OCI-LY3 (cell line): ENCODE data around the gene CNGA1.
A peak's percentile ranks its signal among the peaks of the same experiment; 100 is the strongest.

Experiments
- H2AFZ ChIP-seq: fragments of 200-600, 300-600 bp; shearing (Covaris generic); 2 replicates; pipeline ENCODE4 v1.6.0; 2014; ENCODE audit warnings: antibody characterized with exemption, low read depth, low read length
- H3K27ac ChIP-seq: fragments of 200-600, 300-600 bp; sonication (generic); 2 replicates; pipeline ENCODE4 v1.5.1; 2014; ENCODE audit warnings: mild to moderate bottlenecking, low read length, moderate library complexity, mixed read lengths
- H3K27me3 ChIP-seq: fragments of 200-600, 300-600 bp; sonication (generic); 2 replicates; pipeline ENCODE4 v1.6.1; 2014; ENCODE audit warnings: low read depth, low read length, mixed read lengths
- H3K36me3 ChIP-seq: fragments of 200-600, 300-600 bp; sonication (generic); replicated peaks from 2 replicates; pipeline ENCODE3; 2014; ENCODE audit warnings: low read depth, low read length, mixed read lengths
- H3K4me1 ChIP-seq: fragments of 300-600, 200-600 bp; sonication (generic); 2 replicates; pipeline ENCODE4 v1.6.1; 2014; ENCODE audit warnings: low read length, mixed read lengths
- H3K4me2 ChIP-seq: fragments of 200-600, 300-600 bp; sonication (generic); 2 replicates; pipeline ENCODE4 v1.6.1; 2014; ENCODE audit warnings: low read length, mixed read lengths
- H3K4me3 ChIP-seq: fragments of 300-600, 200-600 bp; sonication (generic); 2 replicates; pipeline ENCODE4 v1.5.1; 2014; ENCODE audit warnings: antibody characterized with exemption, mild to moderate bottlenecking, low read length, moderate library complexity
- H3K79me2 ChIP-seq: fragments of 300-600, 200-600 bp; shearing (Covaris generic); 2 replicates; pipeline ENCODE4 v1.6.1; 2014; ENCODE audit warnings: mild to moderate bottlenecking, low read length, mixed read lengths
- H3K9ac ChIP-seq: fragments of 300-600, 200-600 bp; shearing (Covaris generic); 2 replicates; pipeline ENCODE4 v1.6.0; 2014; ENCODE audit warnings: mild to moderate bottlenecking, low read length, moderate library complexity
- H3K9me3 ChIP-seq: fragments of 200-600, 300-600 bp; shearing (Covaris generic); 2 replicates; pipeline ENCODE4 v1.6.1; 2014; ENCODE audit warnings: low read length, mixed read lengths; ENCODE audit not compliant: insufficient read depth
- H4K20me1 ChIP-seq: fragments of 200-600, 300-600 bp; sonication (generic); 2 replicates; pipeline ENCODE4 v1.6.1; 2016; ENCODE audit warnings: low read length, mixed read lengths; ENCODE audit not compliant: insufficient read depth
- CTCF ChIP-seq: fragments of 200-600, 300-600 bp; sonication (generic); IDR thresholded peaks from 2 replicates; pipeline ENCODE4 v1.5.1; 2014; ENCODE audit warnings: antibody characterized with exemption, low read length, low read depth
- EZH2phosphoT487 ChIP-seq: fragments of 200-600 bp; shearing (Covaris generic); IDR thresholded peaks from 2 replicates; pipeline ENCODE4 v1.6.1; 2018; ENCODE audit warnings: antibody characterized with exemption, mixed run types, low read depth

Gene CNGA1

GRCh38 chr4:48037117-48037462 is 20.6 kb upstream of the CNGA1 start:
- Histone ChIP-seq H3K36me3 (peaks cover 16% of the 10 kb centered on the region), H3K27me3 (no peaks in the 10 kb centered on the region), H3K4me2 (peak overlapping the region; percentile 54), H3K27ac (peak overlapping the region; percentile 95), H4K20me1 (no peaks in the 10 kb centered on the region), H3K4me3 (peak overlapping the region; percentile 39), H3K9me3 (no peaks in the 10 kb centered on the region), H3K79me2 (no peaks in the 10 kb centered on the region), H3K4me1 (peaks cover 96% of the 10 kb centered on the region), H2AFZ (peak overlapping the region; percentile 5; the same call in 1 of the 2 replicates), H3K9ac (peak overlapping the region; percentile 64)
- no peak for TF ChIP-seq CTCF
- no peak for TF ChIP-seq EZH2phosphoT487

GRCh38 chr4:48035952-48036351 is 19.5 kb upstream of the CNGA1 start:
- no peak for TF ChIP-seq EZH2phosphoT487
- TF ChIP-seq CTCF = no peak
- peak overlapping the region; percentile 6 for H3K4me3 ChIP-seq
- peak overlapping the region; percentile 95 for H3K27ac ChIP-seq
- peaks cover 16% of the 10 kb centered on the region for H3K36me3 ChIP-seq
- H3K9ac ChIP-seq = peak overlapping the region; percentile 64
- H3K79me2 ChIP-seq = no peaks in the 10 kb centered on the region
- no peaks in the 10 kb centered on the region for H4K20me1 ChIP-seq
- H3K27me3 ChIP-seq = no peaks in the 10 kb centered on the region
- peaks cover 91% of the 10 kb centered on the region for H3K4me1 ChIP-seq
- no peak overlapping the region for H2AFZ ChIP-seq
- peak overlapping the region; percentile 54 for H3K4me2 ChIP-seq
- no peaks in the 10 kb centered on the region for H3K9me3 ChIP-seq

DNA sequence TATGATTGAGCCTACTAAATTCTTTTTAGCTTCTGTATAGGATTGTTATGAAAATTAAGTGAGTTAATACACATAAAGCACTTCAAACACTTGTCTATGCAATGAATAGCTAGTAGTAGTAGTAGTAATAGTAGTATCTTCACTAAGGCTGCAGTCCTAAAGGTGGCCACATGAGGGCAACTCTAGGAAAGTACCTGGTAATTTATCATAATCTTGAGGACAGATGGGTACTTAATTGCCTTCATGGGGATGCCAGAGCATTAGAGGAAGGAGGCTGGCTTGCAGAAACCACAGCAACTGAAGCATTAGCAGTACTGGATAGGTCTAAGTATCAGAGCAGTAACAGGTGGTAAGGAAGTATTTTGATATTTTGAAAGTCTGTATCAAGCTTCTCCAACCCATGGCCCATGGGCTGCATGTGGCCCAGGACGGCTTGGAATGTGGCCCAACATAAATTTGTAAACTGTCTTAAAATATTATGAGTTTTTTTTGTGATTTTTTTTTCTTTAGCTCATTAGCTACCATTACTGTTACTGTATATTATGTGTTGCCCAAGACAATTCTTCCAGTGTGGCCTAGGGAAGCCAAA is 17.4 kb upstream of the CNGA1 start:
- Histone ChIP-seq H3K36me3 (peaks cover 21% of the 10 kb centered on the region), H3K79me2 (no peaks in the 10 kb centered on the region), H4K20me1 (no peaks in the 10 kb centered on the region), H3K27me3 (no peaks in the 10 kb centered on the region), H3K9ac (peak overlapping the region; percentile 64; the same call in 1 of the 2 replicates), H3K4me1 (peaks cover 92% of the 10 kb centered on the region), H2AFZ (no peak overlapping the region), H3K4me2 (peak overlapping the region; percentile 54; the same call in 1 of the 2 replicates), H3K4me3 (no peak overlapping the region), H3K27ac (peak overlapping the region; percentile 95), H3K9me3 (no peaks in the 10 kb centered on the region)
- TF ChIP-seq CTCF (peak; percentile 71), EZH2phosphoT487 (no peak)

GRCh38 chr4:48033412-48033811 is 16.9 kb upstream of the CNGA1 start:
- H3K36me3 ChIP-seq = peaks cover 26% of the 10 kb centered on the region
- no peak for TF ChIP-seq CTCF
- no peak for TF ChIP-seq EZH2phosphoT487
- no peaks in the 10 kb centered on the region for H3K27me3 ChIP-seq
- H3K4me2 ChIP-seq = no peak overlapping the region
- H3K4me1 ChIP-seq = peaks cover 93% of the 10 kb centered on the region
- no peaks in the 10 kb centered on the region for H3K79me2 ChIP-seq
- H3K4me3 ChIP-seq = no peak overlapping the region
- no peaks in the 10 kb centered on the region for H3K9me3 ChIP-seq
- no peaks in the 10 kb centered on the region for H4K20me1 ChIP-seq
- no peak overlapping the region for H2AFZ ChIP-seq
- peak overlapping the region; percentile 95; the same call in 1 of the 2 replicates for H3K27ac ChIP-seq
- no peak overlapping the region for H3K9ac ChIP-seq
